ENCODE results near the gene DENND2C. TPM values are rescaled to one million over a fixed set of nuclear protein-coding genes. Genes with fewer than 3 reads are reported as not detected.

The DENND2C gene
- total RNA-seq, 1 donor = 2.8 TPM

GRCh38 chr1:114666954-114667353 is 2.9 kb downstream of the DENND2C start:
- Histone ChIP-seq H3K27me3 (ENCODE audit: insufficient read depth, low read length) (peaks cover 14% of the 10 kb centered on the region), H3K9me3 (ENCODE audit: low read depth, low read length) (no peaks in the 10 kb centered on the region), H3K4me1 (ENCODE audit: insufficient read depth, low read length) (peaks cover 11% of the 10 kb centered on the region), H3K4me3 (ENCODE audit: low read length) (no peak overlapping the region)

GRCh38 chr1:114660238-114660637 is 9.6 kb downstream of the DENND2C start:
- Histone ChIP-seq H3K9me3 (ENCODE audit: low read depth, low read length) (no peaks in the 10 kb centered on the region), H3K4me1 (ENCODE audit: insufficient read depth, low read length) (no peaks in the 10 kb centered on the region), H3K27me3 (ENCODE audit: insufficient read depth, low read length) (peaks cover 6% of the 10 kb centered on the region), H3K4me3 (ENCODE audit: low read length) (no peak overlapping the region)

GRCh38 chr1:114651893-114652292 is 18.0 kb downstream of the DENND2C start:
- H3K9me3 ChIP-seq (ENCODE audit: low read depth, low read length) = no peaks in the 10 kb centered on the region
- peaks cover 2% of the 10 kb centered on the region for H3K27me3 ChIP-seq (ENCODE audit: insufficient read depth, low read length)
- H3K4me3 ChIP-seq (ENCODE audit: low read length) = no peak overlapping the region
- no peaks in the 10 kb centered on the region for H3K4me1 ChIP-seq (ENCODE audit: insufficient read depth, low read length)

- Histone ChIP-seq H3K4me1 (ENCODE audit: insufficient read depth, low read length) (no peaks in the 10 kb centered on the region), H3K4me3 (ENCODE audit: low read length) (no peak overlapping the region), H3K9me3 (ENCODE audit: low read depth, low read length) (no peaks in the 10 kb centered on the region), H3K27me3 (ENCODE audit: insufficient read depth, low read length) (no peaks in the 10 kb centered on the region)
Measured at GRCh38 chr1:114648503-114648902, 21.3 kb downstream of the DENND2C start.

GRCh38 chr1:114641377-114641776 is 28.5 kb downstream of the DENND2C start:
- Histone ChIP-seq H3K27me3 (ENCODE audit: insufficient read depth, low read length) (peaks cover 4% of the 10 kb centered on the region), H3K4me1 (ENCODE audit: insufficient read depth, low read length) (no peaks in the 10 kb centered on the region), H3K9me3 (ENCODE audit: low read depth, low read length) (no peaks in the 10 kb centered on the region), H3K4me3 (ENCODE audit: low read length) (no peak overlapping the region)

- no peaks in the 10 kb centered on the region for H3K9me3 ChIP-seq (ENCODE audit: low read depth, low read length)
- peaks cover 7% of the 10 kb centered on the region for H3K27me3 ChIP-seq (ENCODE audit: insufficient read depth, low read length)
- no peak overlapping the region for H3K4me3 ChIP-seq (ENCODE audit: low read length)
- H3K4me1 ChIP-seq (ENCODE audit: insufficient read depth, low read length) = no peaks in the 10 kb centered on the region
Measured at GRCh38 chr1:114638910-114639309, 30.9 kb downstream of the DENND2C start.

GRCh38 chr1:114632427-114632826 is 37.4 kb downstream of the DENND2C start:
- Histone ChIP-seq H3K9me3 (ENCODE audit: low read depth, low read length) (no peaks in the 10 kb centered on the region), H3K4me1 (ENCODE audit: insufficient read depth, low read length) (no peaks in the 10 kb centered on the region), H3K27me3 (ENCODE audit: insufficient read depth, low read length) (peaks cover 21% of the 10 kb centered on the region), H3K4me3 (ENCODE audit: low read length) (no peak overlapping the region)

GRCh38 chr1:114627107-114627506 is 42.7 kb downstream of the DENND2C start:
- Histone ChIP-seq H3K4me3 (ENCODE audit: low read length) (no peak overlapping the region), H3K4me1 (ENCODE audit: insufficient read depth, low read length) (no peaks in the 10 kb centered on the region), H3K9me3 (ENCODE audit: low read depth, low read length) (no peaks in the 10 kb centered on the region), H3K27me3 (ENCODE audit: insufficient read depth, low read length) (peaks cover 11% of the 10 kb centered on the region)

- H3K4me1 ChIP-seq (ENCODE audit: insufficient read depth, low read length) = no peaks in the 10 kb centered on the region
- H3K4me3 ChIP-seq (ENCODE audit: low read length) = no peak overlapping the region
- H3K9me3 ChIP-seq (ENCODE audit: low read depth, low read length) = no peaks in the 10 kb centered on the region
- peaks cover 10% of the 10 kb centered on the region for H3K27me3 ChIP-seq (ENCODE audit: insufficient read depth, low read length)
Measured at GRCh38 chr1:114623364-114623763, 46.5 kb downstream of the DENND2C start.

- Histone ChIP-seq H3K4me3 (ENCODE audit: low read length) (no peak overlapping the region), H3K9me3 (ENCODE audit: low read depth, low read length) (no peaks in the 10 kb centered on the region), H3K27me3 (ENCODE audit: insufficient read depth, low read length) (peaks cover 6% of the 10 kb centered on the region), H3K4me1 (ENCODE audit: insufficient read depth, low read length) (no peaks in the 10 kb centered on the region)
Measured at GRCh38 chr1:114620419-114620818, 49.4 kb downstream of the DENND2C start.

- Histone ChIP-seq H3K4me1 (ENCODE audit: insufficient read depth, low read length) (no peaks in the 10 kb centered on the region), H3K9me3 (ENCODE audit: low read depth, low read length) (no peaks in the 10 kb centered on the region), H3K27me3 (ENCODE audit: insufficient read depth, low read length) (peaks cover 6% of the 10 kb centered on the region), H3K4me3 (ENCODE audit: low read length) (no peak overlapping the region)
Measured at GRCh38 chr1:114618606-114619005, 51.2 kb downstream of the DENND2C start.

- Histone ChIP-seq H3K9me3 (ENCODE audit: low read depth, low read length) (no peaks in the 10 kb centered on the region), H3K4me3 (ENCODE audit: low read length) (no peak overlapping the region), H3K4me1 (ENCODE audit: insufficient read depth, low read length) (no peaks in the 10 kb centered on the region), H3K27me3 (ENCODE audit: insufficient read depth, low read length) (peaks cover 2% of the 10 kb centered on the region)
Measured at GRCh38 chr1:114610546-114611245, 59.2 kb downstream of the DENND2C start.

- Histone ChIP-seq H3K9me3 (ENCODE audit: low read depth, low read length) (no peaks in the 10 kb centered on the region), H3K4me3 (ENCODE audit: low read length) (no peak overlapping the region), H3K27me3 (ENCODE audit: insufficient read depth, low read length) (peaks cover 2% of the 10 kb centered on the region), H3K4me1 (ENCODE audit: insufficient read depth, low read length) (no peaks in the 10 kb centered on the region)
Measured at GRCh38 chr1:114609826-114610225, 60.0 kb downstream of the DENND2C start.

- Histone ChIP-seq H3K27me3 (ENCODE audit: insufficient read depth, low read length) (peaks cover 5% of the 10 kb centered on the region), H3K9me3 (ENCODE audit: low read depth, low read length) (no peaks in the 10 kb centered on the region), H3K4me1 (ENCODE audit: insufficient read depth, low read length) (no peaks in the 10 kb centered on the region), H3K4me3 (ENCODE audit: low read length) (no peak overlapping the region)
Measured at GRCh38 chr1:114609026-114609425, 60.8 kb downstream of the DENND2C start.

GRCh38 chr1:114607223-114607622 is 62.6 kb downstream of the DENND2C start:
- Histone ChIP-seq H3K4me3 (ENCODE audit: low read length) (no peak overlapping the region), H3K4me1 (ENCODE audit: insufficient read depth, low read length) (no peaks in the 10 kb centered on the region), H3K27me3 (ENCODE audit: insufficient read depth, low read length) (peaks cover 5% of the 10 kb centered on the region), H3K9me3 (ENCODE audit: low read depth, low read length) (no peaks in the 10 kb centered on the region)

- no peaks in the 10 kb centered on the region for H3K9me3 ChIP-seq (ENCODE audit: low read depth, low read length)
Measured at GRCh38 chr1:114597949-114598348, 71.9 kb downstream of the DENND2C start.

More at GRCh38 chr1:114597949-114598348, 71.9 kb downstream of the DENND2C start:
- Histone ChIP-seq H3K27me3 (ENCODE audit: insufficient read depth, low read length) (peaks cover 3% of the 10 kb centered on the region), H3K4me1 (ENCODE audit: insufficient read depth, low read length) (no peaks in the 10 kb centered on the region), H3K4me3 (ENCODE audit: low read length) (no peak overlapping the region)
